ENCODE data around the gene ATXN7L3. TPM values are rescaled to one million over a fixed set of nuclear protein-coding genes. Genes with fewer than 3 reads are reported as not detected.

ATXN7L3 gene
- total and polyA plus RNA-seq, 9 of the 15 experiments (the other 6 are each of a cell fraction or from before 2014, with no cell fraction given) = 0.62 to 66.1 (median 33.2) TPM

GRCh38 chr17:44221084-44221861 lies 21.6 kb upstream of the ATXN7L3 start (continued):
- peak; percentile 63; the same call in 1 of the 2 replicates for TF ChIP-seq MTA3 (IDR thresholded peaks at IDR 0.05; ENCODE audit: borderline replicate concordance)
- no peak for TF ChIP-seq YBX1 (IDR thresholded peaks at IDR 0.05)
- no peak for TF ChIP-seq MEF2A (IDR thresholded peaks at IDR 0.05; ENCODE audit: control insufficient read depth, low read depth, low read length)
- 0 out of 2 replicates have a peak, but pooled peaks have one; percentile 65 for TF ChIP-seq ZBTB7A (IDR thresholded peaks at IDR 0.05; ENCODE audit: borderline replicate concordance, control insufficient read depth, low read depth, low read length)
- no peak for TF ChIP-seq SNAPC5 (CRISPR knock-in tag; IDR thresholded peaks at IDR 0.05)
- TF ChIP-seq HMGN3 (IDR thresholded peaks at IDR 0.05; ENCODE audit: borderline replicate concordance, extremely low read depth, insufficient read length, low read depth, low read length) = peak; percentile 14
- TF ChIP-seq U2AF2 (optimal IDR thresholded peaks at IDR 0.05; ENCODE audit: low read depth, low read length) = no peak
- TF ChIP-seq ZNF644 (tag; IDR thresholded peaks at IDR 0.05; ENCODE audit: low read depth) = no peak
- TF ChIP-seq HMG20A (CRISPR knock-in tag; conservative IDR thresholded peaks at IDR 0.05) = no peak
- TF ChIP-seq GABPA (tag; conservative IDR thresholded peaks at IDR 0.05; ENCODE audit: low read depth) = peak; percentile 42; the same call in 1 of the 2 replicates
- TF ChIP-seq EGR1 (conservative IDR thresholded peaks at IDR 0.05) = no peak
- TF ChIP-seq BACH1 (tag; IDR thresholded peaks at IDR 0.05) = no peak
- 0 out of 2 replicates have a peak, but pooled peaks have one; percentile 12 for TF ChIP-seq ARID1B (IDR thresholded peaks at IDR 0.05)
- no peak for TF ChIP-seq ZBTB43 (CRISPR knock-in tag; IDR thresholded peaks at IDR 0.05)
- peak in 1 of 2 experiments; percentile 91; a peak in 2 of 4 replicates for TF ChIP-seq ZNF639 (CRISPR knock-in tag; conservative IDR thresholded peaks at IDR 0.05 in 1 of 2, IDR thresholded peaks at IDR 0.05 in 1 of 2)
- TF ChIP-seq USF2 (CRISPR knock-in tag; IDR thresholded peaks at IDR 0.05) = no peak
- TF ChIP-seq ZNF253 (CRISPR knock-in tag; conservative IDR thresholded peaks at IDR 0.05) = no peak
- 0 out of 4 replicates have a peak, but pooled peaks of 1 of the 2 experiments have one; percentile 17 for TF ChIP-seq SRF (CRISPR knock-in tag; IDR thresholded peaks at IDR 0.05)
- peak; percentile 82 for TF ChIP-seq TFAP4 (CRISPR knock-in tag; IDR thresholded peaks at IDR 0.05; ENCODE audit: borderline replicate concordance)
- peak; percentile 33; the same call in 1 of the 2 replicates for TF ChIP-seq PHF8 (IDR thresholded peaks at IDR 0.05; ENCODE audit: borderline replicate concordance, low read length)
- TF ChIP-seq TBL1XR1 (IDR thresholded peaks at IDR 0.05; ENCODE audit: low read length in 2 of 2) = no peak

Measured in K562 (cell line).